OCI-LY7 (cell line): ENCODE data around the gene USP35. TPM values are rescaled to one million over a fixed set of nuclear protein-coding genes. Genes with fewer than 3 reads are reported as not detected.

Experiments
- BruUV-seq: library from RNA; stranded (reverse); fragments of 400-500 nt; replicated peaks from 2 replicates; lab custom pipeline; 2021; lab: Mats Ljungman, UMichigan
- CTCF ChIA-PET: fragments of 300-600 bp; sonication (Branson Sonifier 250); formaldehyde crosslinking; loops from one replicate; lab custom pipeline; 2022; ENCODE audit warnings: antibody characterized with exemption; ENCODE audit not compliant: unreplicated experiment; lab: Charles Lee
- POLR2A ChIA-PET: fragments of 300-600 bp; sonication (Branson Sonifier 250); formaldehyde crosslinking; loops from one replicate; lab custom pipeline; 2022; ENCODE audit warnings: antibody characterized with exemption; lab: Charles Lee
- DNase-seq: peaks from one replicate; pipeline ENCODE4 v3.0.0-alpha.2; 2015; ENCODE audit warnings: low spot score
- H2AFZ ChIP-seq: fragments of 200-600 bp; sonication (generic), shearing (Covaris generic); 2 replicates; pipeline ENCODE4 v1.6.1; 2014; ENCODE audit warnings: mild to moderate bottlenecking, antibody characterized with exemption, low read length, moderate library complexity
- H3K27ac ChIP-seq: fragments of 200-600 bp; sonication (generic); 2 replicates; pipeline ENCODE4 v1.5.1; 2014; ENCODE audit warnings: mixed run types, low read depth, mild to moderate bottlenecking, moderate library complexity, low read length, inconsistent platforms; ENCODE audit not compliant: poor library complexity, severe bottlenecking
- H3K36me3 ChIP-seq: fragments of 200-600 bp; sonication (generic); 2 replicates; pipeline ENCODE4 v1.6.1; 2014; ENCODE audit warnings: mild to moderate bottlenecking, antibody characterized with exemption, low read length, moderate library complexity, mixed read lengths; ENCODE audit not compliant: insufficient read depth
- H3K4me1 ChIP-seq: fragments of 200-600 bp; sonication (generic); 2 replicates; pipeline ENCODE4 v1.5.1; 2014; ENCODE audit warnings: mild to moderate bottlenecking, low read length; ENCODE audit not compliant: insufficient read depth, poor library complexity, severe bottlenecking
- H3K4me2 ChIP-seq: fragments of 200-600 bp; sonication (generic); 2 replicates; pipeline ENCODE4 v1.6.1; 2014; ENCODE audit warnings: mild to moderate bottlenecking, low read length
- H3K4me3 ChIP-seq: fragments of 200-600 bp; sonication (generic); 2 replicates; pipeline ENCODE4 v1.5.1; 2014; ENCODE audit warnings: mild to moderate bottlenecking, low read depth, low read length; ENCODE audit not compliant: poor library complexity, severe bottlenecking
- H3K79me2 ChIP-seq: fragments of 200-600 bp; sonication (generic); 2 replicates; pipeline ENCODE4 v1.6.1; 2016; ENCODE audit warnings: low read depth, mild to moderate bottlenecking, low read length, moderate library complexity, mixed read lengths; ENCODE audit not compliant: insufficient read depth
- H3K9me2 ChIP-seq: fragments of 200-600 bp; sonication (generic); 2 replicates; pipeline ENCODE4 v1.6.1; 2016; ENCODE audit warnings: mild to moderate bottlenecking, low read length, mixed read lengths; ENCODE audit not compliant: insufficient read depth
- H3K9me3 ChIP-seq: fragments of 200-600 bp; sonication (generic); 2 replicates; pipeline ENCODE4 v1.6.1; 2014; ENCODE audit warnings: mild to moderate bottlenecking, mixed run types, low read length, mixed read lengths
- H4K20me1 ChIP-seq: fragments of 200-600 bp; sonication (generic); 2 replicates; pipeline ENCODE4 v1.6.1; 2014; ENCODE audit warnings: mild to moderate bottlenecking, antibody characterized with exemption, low read length, moderate library complexity, mixed read lengths; ENCODE audit not compliant: insufficient read depth
- CTCF ChIP-seq: fragments of 200-600 bp; sonication (generic); conservative IDR thresholded peaks from 2 replicates; pipeline ENCODE4 v1.5.1; 2014; ENCODE audit warnings: mild to moderate bottlenecking, antibody characterized with exemption, low read length, moderate library complexity, mixed read lengths
- EZH2phosphoT487 ChIP-seq: fragments of 200-600 bp; sonication (generic); IDR thresholded peaks from 2 replicates; pipeline ENCODE4 v1.6.1; 2018; ENCODE audit warnings: low read depth, borderline replicate concordance, mild to moderate bottlenecking, mixed run types, antibody characterized with exemption, low read length, moderate library complexity, mixed read lengths
- intact Hi-C: fragments of 100-400 bp; cut with micrococcal nuclease; formaldehyde crosslinking; loops from one replicate; pipeline ENCODE4 v1.10.0; 2022; ENCODE audit not compliant: unreplicated experiment
- total RNA-seq, 2 experiments: library from RNA; depleted of rRNA in 1 of 2; stranded (reverse); fragments of >200 nt in 1 of 2; shearing (Covaris generic) in 1 of 2; gene quantifications; 2 replicates each; pipeline ENCODE4 v1.2.3, GENCODE V29; 2014 to 2022

USP35 gene
- total RNA-seq, 2 experiments from 2014 or later = 3.2 to 4.9 TPM

- CTCF ChIA-PET = interaction anchor here (1.5 kb wide), 1 partner anchor 26 kb away, joined by 3 read pairs; no protein-coding TSS in a partner anchor
Measured at GRCh38 chr11:78253797-78254196, 65.1 kb downstream of the USP35 start.

GRCh38 chr11:78254268-78254667 lies 65.5 kb downstream of the USP35 start:
- Histone ChIP-seq H4K20me1 (no peaks in the 10 kb centered on the region), H3K36me3 (no peaks in the 10 kb centered on the region), H3K9me2 (no peaks in the 10 kb centered on the region), H3K9me3 (no peaks in the 10 kb centered on the region), H2AFZ (no peak overlapping the region), H3K27ac (no peak overlapping the region), H3K4me3 (no peak overlapping the region), H3K4me1 (no peaks in the 10 kb centered on the region), H3K4me2 (no peak overlapping the region), H3K79me2 (no peaks in the 10 kb centered on the region)
- DNase-seq = no peak
- intact Hi-C loops = no loop called here
- ChIA-PET POLR2A (interaction anchor here (0.6 kb wide), 3 partner anchors 10 to 88 kb away, joined by 3 to 5 read pairs (median 3); no protein-coding TSS in a partner anchor), CTCF (no interaction called here)
- no peak for TF ChIP-seq EZH2phosphoT487
- TF ChIP-seq CTCF = no peak
- BruUV-seq = no TSS peak

More at GRCh38 chr11:78253797-78254196, 65.1 kb downstream of the USP35 start:
- H4K20me1 ChIP-seq = no peaks in the 10 kb centered on the region
- H3K4me3 ChIP-seq = no peak overlapping the region
- no peaks in the 10 kb centered on the region for H3K9me2 ChIP-seq
- no peaks in the 10 kb centered on the region for H3K9me3 ChIP-seq
- H3K36me3 ChIP-seq = no peaks in the 10 kb centered on the region
- no peak for DNase-seq
- H3K4me1 ChIP-seq = no peaks in the 10 kb centered on the region
- no peak overlapping the region for H3K4me2 ChIP-seq
- no peak overlapping the region for H3K27ac ChIP-seq
- POLR2A ChIA-PET = interaction anchor here (0.6 kb wide), 2 partner anchors 15 to 89 kb away, joined by 3 to 5 read pairs; no protein-coding TSS in a partner anchor
- BruUV-seq = no TSS peak
- intact Hi-C loops = no loop called here
- no peak overlapping the region for H2AFZ ChIP-seq
- TF ChIP-seq CTCF (no peak), EZH2phosphoT487 (no peak)
- no peaks in the 10 kb centered on the region for H3K79me2 ChIP-seq

GRCh38 chr11:78255919-78256318 lies 67.2 kb downstream of the USP35 start:
- Histone ChIP-seq H4K20me1 (no peaks in the 10 kb centered on the region), H3K9me2 (no peaks in the 10 kb centered on the region), H3K36me3 (no peaks in the 10 kb centered on the region), H3K79me2 (no peaks in the 10 kb centered on the region), H3K27ac (no peak overlapping the region), H2AFZ (no peak overlapping the region), H3K4me1 (no peaks in the 10 kb centered on the region), H3K9me3 (no peaks in the 10 kb centered on the region), H3K4me2 (no peak overlapping the region), H3K4me3 (no peak overlapping the region)
- no peak for DNase-seq
- POLR2A ChIA-PET = interaction anchor here (0.9 kb wide), 1 partner anchor 310 kb away, joined by 3 read pairs; no protein-coding TSS in a partner anchor
- no TSS peak for BruUV-seq
- CTCF ChIA-PET = no interaction called here
- intact Hi-C loops = no loop called here
- TF ChIP-seq CTCF = no peak
- TF ChIP-seq EZH2phosphoT487 = no peak
